H1 (cell line): ENCODE results near the gene EFNA3. TPM values are rescaled to one million over a fixed set of nuclear protein-coding genes. Genes with fewer than 3 reads are reported as not detected.

ENCODE experiments used
- CTCF ChIA-PET: fragments of 300-600 bp; sonication (Branson Sonifier 250); formaldehyde crosslinking; loops from one replicate; lab custom pipeline; 2021; ENCODE audit not compliant: partially characterized antibody; lab: Charles Lee
- POLR2A ChIA-PET: fragments of 300-600 bp; sonication (Branson Sonifier 250); formaldehyde crosslinking; loops from one replicate; lab custom pipeline; 2021; ENCODE audit warnings: inconsistent platforms; ENCODE audit not compliant: partially characterized antibody; lab: Charles Lee
- DNase-seq, 2 experiments: peaks; one replicate each; pipeline versions ENCODE4 v3.0.0 to v3.0.0-alpha.2; 2010 to 2022; ENCODE audit warnings: low spot score in 2 of 2, low read depth in 1 of 2, mixed read lengths in 1 of 2
- FAIRE-seq: peaks from 2 replicates; lab custom pipeline; 2011; peaks lifted over from hg19 to GRCh38; lab: Jason Lieb, UNC
- H2AFZ ChIP-seq: 2 replicates; pipeline ENCODE4 v1.8.1; 2012; ENCODE audit warnings: low read length, inconsistent platforms
- H2AK5ac ChIP-seq: 2 replicates; pipeline ENCODE4 v1.6.1; 2013; ENCODE audit warnings: low read depth, low read length
- H2BK120ac ChIP-seq: replicated peaks from 2 replicates; pipeline ENCODE3; 2013; ENCODE audit warnings: low read depth, low read length, inconsistent platforms
- H2BK12ac ChIP-seq: 2 replicates; pipeline ENCODE4 v1.6.1; 2013; ENCODE audit warnings: low read depth, low read length
- H2BK15ac ChIP-seq: 2 replicates; pipeline ENCODE4 v1.6.1; 2013; ENCODE audit warnings: low read length
- H2BK20ac ChIP-seq: 2 replicates; pipeline ENCODE4 v1.6.1; 2013; ENCODE audit warnings: low read length
- H2BK5ac ChIP-seq: 2 replicates; pipeline ENCODE4 v1.6.1; 2013; ENCODE audit warnings: low read depth, low read length
- H3K14ac ChIP-seq: 2 replicates; pipeline ENCODE4 v1.6.1; 2013; ENCODE audit warnings: inconsistent platforms; ENCODE audit not compliant: insufficient read length
- H3K18ac ChIP-seq: 2 replicates; pipeline ENCODE4 v1.6.1; 2013; ENCODE audit warnings: low read length; ENCODE audit errors: extremely low read depth
- H3K23ac ChIP-seq: 2 replicates; pipeline ENCODE4 v1.6.1; 2013; ENCODE audit warnings: inconsistent platforms; ENCODE audit not compliant: insufficient read length
- H3K23me2 ChIP-seq: 2 replicates; pipeline ENCODE4 v1.6.1; 2013; ENCODE audit warnings: low read depth, low read length
- H3K27ac ChIP-seq: 2 replicates; pipeline ENCODE4 v1.6.1; 2011; ENCODE audit warnings: low read depth, low read length, inconsistent platforms
- H3K27me3 ChIP-seq, 4 experiments: replicated peaks in 1 of 4; 1 replicate in 1 of 4; 2 replicates in 3 of 4; pipeline versions ENCODE4 v1.6.1 to v1.8.1; 2011 to 2013; ENCODE audit warnings: low read length in 3 of 4, mild to moderate bottlenecking in 3 of 4, inconsistent platforms in 2 of 4, mixed read lengths in 2 of 4, moderate library complexity in 1 of 4; ENCODE audit not compliant: control insufficient read depth in 3 of 4, insufficient read depth in 3 of 4; ENCODE audit errors: extremely low read depth in 1 of 4
- H3K36me3 ChIP-seq, 4 experiments: 2 replicates each; pipeline versions ENCODE4 v1.6.1 to v1.8.1; 2011 to 2013; ENCODE audit warnings: mild to moderate bottlenecking in 4 of 4, low read length in 3 of 4, moderate library complexity in 2 of 4, control low read depth in 1 of 4, inconsistent platforms in 1 of 4; ENCODE audit not compliant: insufficient read depth in 4 of 4, control insufficient read depth in 2 of 4
- H3K4ac ChIP-seq: replicated peaks from 2 replicates; pipeline ENCODE3; 2013; ENCODE audit warnings: low read length, low read depth, mixed read lengths, inconsistent platforms; ENCODE audit not compliant: insufficient read length
- H3K4me1 ChIP-seq, 4 experiments: replicated peaks in 1 of 4; 1 replicate in 1 of 4; 2 replicates in 3 of 4; pipeline versions ENCODE4 v1.6.1 to v1.8.1; 2011 to 2013; ENCODE audit warnings: low read length in 3 of 4, inconsistent platforms in 2 of 4, mixed read lengths in 1 of 4; ENCODE audit not compliant: insufficient read depth in 4 of 4, control insufficient read depth in 3 of 4
- H3K4me2 ChIP-seq, 2 experiments: 2 replicates each; pipeline versions ENCODE4 v1.6.1 to v1.8.1; 2011 to 2013; ENCODE audit warnings: low read depth in 2 of 2, low read length in 2 of 2, control low read depth in 1 of 2, inconsistent platforms in 1 of 2, mild to moderate bottlenecking in 1 of 2; ENCODE audit not compliant: insufficient read depth in 1 of 2
- H3K4me3 ChIP-seq, 4 experiments: fragments of 200-600, 300-600 bp in 1 of 4; sonication (generic), shearing (Covaris generic), sonication (Bioruptor Twin) in 1 of 4; 2 replicates each; pipeline versions ENCODE4 v1.5.1 to v1.8.1; 2011 to 2016; ENCODE audit warnings: low read length in 4 of 4, low read depth in 3 of 4, control low read depth in 2 of 4, inconsistent platforms in 2 of 4, mild to moderate bottlenecking in 2 of 4, mixed read lengths in 1 of 4, moderate library complexity in 1 of 4; ENCODE audit not compliant: insufficient read depth in 2 of 4; ENCODE audit errors: extremely low read depth in 1 of 4
- H3K56ac ChIP-seq: replicated peaks from 2 replicates; pipeline ENCODE3; 2013; ENCODE audit warnings: low read depth, mild to moderate bottlenecking, mixed read lengths, low read length, inconsistent platforms; ENCODE audit not compliant: insufficient read length
- H3K79me1 ChIP-seq: 2 replicates; pipeline ENCODE4 v1.6.1; 2013; ENCODE audit warnings: low read depth, low read length, control low read depth
- H3K79me2 ChIP-seq, 2 experiments: 2 replicates each; pipeline versions ENCODE4 v1.6.1 to v1.8.1; 2012 to 2013; ENCODE audit warnings: low read length in 2 of 2, mild to moderate bottlenecking in 2 of 2, inconsistent platforms in 1 of 2; ENCODE audit not compliant: insufficient read depth in 2 of 2, control insufficient read depth in 1 of 2
- H3K9ac ChIP-seq, 4 experiments: replicated peaks in 1 of 4; 1 replicate in 1 of 4; 2 replicates in 3 of 4; pipeline versions ENCODE4 v1.6.1 to v1.8.1; 2011 to 2013; ENCODE audit warnings: low read depth in 3 of 4, low read length in 3 of 4, control low read depth in 2 of 4, mild to moderate bottlenecking in 2 of 4, moderate library complexity in 2 of 4, inconsistent platforms in 1 of 4; ENCODE audit errors: extremely low read depth in 1 of 4
- H3K9me3 ChIP-seq, 2 experiments: 2 replicates each; pipeline versions ENCODE4 v1.6.1 to v1.8.1; 2012 to 2013; ENCODE audit warnings: mild to moderate bottlenecking in 2 of 2, moderate library complexity in 2 of 2, control low read depth in 1 of 2, inconsistent platforms in 1 of 2, low read depth in 1 of 2, low read length in 1 of 2, mixed read lengths in 1 of 2; ENCODE audit not compliant: insufficient read depth in 2 of 2
- H4K20me1 ChIP-seq, 2 experiments: replicated peaks in 1 of 2; 2 replicates each; pipeline versions ENCODE3 to v1.8.1; 2011 to 2013; ENCODE audit warnings: inconsistent platforms in 2 of 2, low read length in 2 of 2, mild to moderate bottlenecking in 1 of 2; ENCODE audit not compliant: insufficient read depth in 2 of 2, control insufficient read depth in 1 of 2
- H4K5ac ChIP-seq: 2 replicates; pipeline ENCODE4 v1.6.1; 2013; ENCODE audit warnings: low read length, low read depth, mixed read lengths, inconsistent platforms; ENCODE audit not compliant: insufficient read length
- H4K8ac ChIP-seq: 2 replicates; pipeline ENCODE4 v1.8.0; 2013; ENCODE audit warnings: mild to moderate bottlenecking, moderate library complexity, low read length, inconsistent platforms; ENCODE audit not compliant: insufficient read depth; ENCODE audit errors: extremely low read depth
- H4K91ac ChIP-seq: replicated peaks from 2 replicates; pipeline ENCODE3; 2013; ENCODE audit warnings: low read length, mixed read lengths, inconsistent platforms; ENCODE audit not compliant: insufficient read length
- BACH1 ChIP-seq: IDR thresholded peaks from 2 replicates; pipeline ENCODE4 v1.6.1; 2012; ENCODE audit warnings: low read length, improper control_type of control experiment
- BRCA1 ChIP-seq: IDR thresholded peaks from 2 replicates; pipeline ENCODE4 v1.6.1; 2012; ENCODE audit warnings: low read depth, low read length, improper control_type of control experiment
- CHD1 ChIP-seq: IDR thresholded peaks from 2 replicates; pipeline ENCODE4 v1.6.1; 2012; ENCODE audit warnings: low read depth, low read length, improper control_type of control experiment
- CHD2 ChIP-seq: IDR thresholded peaks from 2 replicates; pipeline ENCODE4 v1.6.1; 2012; ENCODE audit warnings: low read length, improper control_type of control experiment
- CTBP2 ChIP-seq: IDR thresholded peaks from 2 replicates; pipeline ENCODE4 v1.7.0; 2011; ENCODE audit warnings: borderline replicate concordance, mild to moderate bottlenecking, moderate library complexity, mixed read lengths, low read length; ENCODE audit not compliant: insufficient read depth, insufficient read length
- E2F6 ChIP-seq: IDR thresholded peaks from 2 replicates; pipeline ENCODE4 v1.6.1; 2012; ENCODE audit warnings: inconsistent platforms
- HDAC6 ChIP-seq: IDR thresholded peaks from one replicate; pipeline ENCODE4 v1.7.1; 2012; ENCODE audit warnings: low read depth, mild to moderate bottlenecking, inconsistent platforms, low read length, moderate library complexity
- POLR2AphosphoS5 ChIP-seq: IDR thresholded peaks from 2 replicates; pipeline ENCODE4 v1.6.1; 2011; ENCODE audit warnings: low read depth, low read length
- RFX5 ChIP-seq: IDR thresholded peaks from 2 replicates; pipeline ENCODE4 v1.6.1; 2011; ENCODE audit warnings: low read depth, low read length, improper control_type of control experiment, borderline replicate concordance
- RNF2 ChIP-seq: fragments of 200-900, 300-1000 bp; sonication (generic); IDR thresholded peaks from 2 replicates; pipeline ENCODE4 v1.7.1; 2016; ENCODE audit warnings: borderline replicate concordance, low read depth, mild to moderate bottlenecking, antibody characterized with exemption, low read length; ENCODE audit not compliant: poor library complexity, severe bottlenecking; ENCODE audit errors: missing control alignments
- SIX5 ChIP-seq: IDR thresholded peaks from 2 replicates; pipeline ENCODE4 v1.6.1; 2011; ENCODE audit warnings: mild to moderate bottlenecking, low read depth, low read length
- SUZ12 ChIP-seq: fragments of 200-600 bp; sonication (generic); IDR thresholded peaks from 2 replicates; pipeline ENCODE4 v1.6.1; 2012; ENCODE audit warnings: mild to moderate bottlenecking, inconsistent platforms, low read length, moderate library complexity, mixed read lengths
- USF2 ChIP-seq: IDR thresholded peaks from 2 replicates; pipeline ENCODE4 v1.6.1; 2011; ENCODE audit warnings: low read length, improper control_type of control experiment
- WGBS, 2 experiments: shearing (Covaris generic) in 1 of 2; methylation state at CpG; one replicate each; pipeline versions ENCODE4 v1.1.6 to v1.1.7; 2013 to 2015; ENCODE audit warnings: low lambda C conversion rate in 2 of 2, mixed read lengths in 2 of 2, inconsistent platforms in 1 of 2, low coverage in 1 of 2, missing lambda C conversion rate in 1 of 2; ENCODE audit not compliant: insufficient replicate concordance in 2 of 2, insufficient coverage in 1 of 2, insufficient read length in 1 of 2; ENCODE audit errors: extremely low coverage in 1 of 2, missing lambda C conversion rate in 1 of 2; 5-methylcytosine and 5-hydroxymethylcytosine counted together
- polyA plus RNA-seq, 7 experiments: library from polyadenylated mRNA; depleted of rRNA in 3 of 7; stranded (reverse) in 5 of 7; unstranded in 2 of 7; fragments of >200 nt in 5 of 7; fragments of 200-250 nt in 2 of 7; gene quantifications; 1 replicate in 5 of 7; 2 replicates in 1 of 7; 4 replicates in 1 of 7; pipeline versions ENCODE4 v1.2.1 to v1.2.3, GENCODE V29; 2011 to 2013; ENCODE audit warnings: missing spikeins in 2 of 7, mixed read lengths in 2 of 7
- total RNA-seq: library from RNA; stranded (reverse); fragmentation: NEBNext Ultra II Directional; extraction: Animal tissue kit (Norgen Biotek cat#: 25700); gene quantifications from 2 replicates; pipeline ENCODE4 v1.2.1, GENCODE V29; 2021

The EFNA3 gene
- total and polyA plus RNA-seq, 2 of the 8 experiments (the other 6 are each of a cell fraction or from before 2014, with no cell fraction given): 10.8 to 13.8 TPM

- Histone ChIP-seq H3K23me2 (no peaks in the 10 kb centered on the region), H2BK15ac (no peak overlapping the region), H3K4me2 (no peak overlapping the region), H3K36me3 (no peaks in the 10 kb centered on the region), H3K23ac (no peak overlapping the region), H3K4me3 (no peak overlapping the region), H2BK120ac (no peak overlapping the region), H4K20me1 (no peaks in the 10 kb centered on the region), H2BK20ac (no peak overlapping the region), H3K56ac (no peak overlapping the region), H3K4ac (no peak overlapping the region), H3K9me3 (no peaks in the 10 kb centered on the region), H3K4me1 (no peaks in the 10 kb centered on the region), H3K79me1 (no peaks in the 10 kb centered on the region), H4K5ac (no peak overlapping the region), H2BK12ac (no peak overlapping the region), H4K91ac (no peak overlapping the region), H3K14ac (no peak overlapping the region), H3K18ac (no peak overlapping the region), H3K27me3 (peaks cover 0 to 2% (median 0%) of the 10 kb centered on the region in 4 experiments; a peak in 2 of 7 replicates), H4K8ac (no peak overlapping the region), H3K9ac (no peak overlapping the region), H3K79me2 (no peaks in the 10 kb centered on the region), H3K27ac (no peak overlapping the region), H2AFZ (no peak overlapping the region), H2BK5ac (no peak overlapping the region), H2AK5ac (no peak overlapping the region)
- ChIA-PET CTCF (interaction anchor here (1.2 to 20.3 kb wide), 3 partner anchors 8 to 21 kb away, joined by 3 to 354 read pairs (median 76); no protein-coding TSS in a partner anchor), POLR2A (interaction anchor here (8.8 kb wide), 1 partner anchor 16 kb away, joined by 60 read pairs; no protein-coding TSS in a partner anchor)
- WGBS, 2 experiments: 74% methylated on average over 2 of the region's 2 CpGs; no CpG with 5 or more reads in 1 of the 2 experiments
- DNase-seq (no peak), FAIRE-seq (no peak)
- no peak for TF ChIP-seq BACH1
- no peak for TF ChIP-seq POLR2AphosphoS5
- no peak for TF ChIP-seq E2F6
- TF ChIP-seq SIX5: no peak
- TF ChIP-seq RNF2: no peak
- TF ChIP-seq SUZ12: no peak
- TF ChIP-seq CHD1: no peak
- no peak for TF ChIP-seq RFX5
- no peak for TF ChIP-seq CTBP2
- TF ChIP-seq USF2: no peak
- TF ChIP-seq CHD2: no peak
- TF ChIP-seq HDAC6: no peak
- TF ChIP-seq BRCA1: no peak
Observed at GRCh38 chr1:155035936-155036335, 42.7 kb upstream of the EFNA3 start.
